Muscle of leg (tissue), 11 donors: Measurements from ENCODE around the gene TBC1D16. TPM values are rescaled to one million over a fixed set of nuclear protein-coding genes. Genes with fewer than 3 reads are reported as not detected.

Source experiments
- DNase-seq: peaks from one replicate; pipeline ENCODE4 v3.0.0; 2013
- H3K27ac ChIP-seq: one replicate; pipeline ENCODE4 v1.5.1; 2013; ENCODE audit warnings: mild to moderate bottlenecking, low read length, control low read depth
- H3K27me3 ChIP-seq: one replicate; pipeline ENCODE4 v1.6.1; 2013; ENCODE audit warnings: low read length; ENCODE audit not compliant: control insufficient read depth, insufficient read depth
- H3K36me3 ChIP-seq: one replicate; pipeline ENCODE4 v1.6.1; 2013; ENCODE audit warnings: low read length; ENCODE audit not compliant: control insufficient read depth, insufficient read depth
- H3K4me1 ChIP-seq: one replicate; pipeline ENCODE4 v1.6.1; 2013; ENCODE audit warnings: low read length; ENCODE audit not compliant: control insufficient read depth, insufficient read depth
- H3K4me3 ChIP-seq: one replicate; pipeline ENCODE4 v1.5.1; 2013; ENCODE audit warnings: low read length, control low read depth
- H3K9me3 ChIP-seq: replicated peaks from 2 replicates; pipeline ENCODE4 v1.6.1; 2013; ENCODE audit warnings: low read depth, low read length; ENCODE audit not compliant: control insufficient read depth
- WGBS: methylation state at CpG from one replicate; pipeline ENCODE4 v1.1.5; 2013; ENCODE audit warnings: missing lambda C conversion rate; ENCODE audit not compliant: insufficient coverage; 5-methylcytosine and 5-hydroxymethylcytosine counted together
- polyA plus RNA-seq, 8 donors: library from polyadenylated mRNA; unstranded; fragments of 120-200 nt; gene quantifications; one replicate each; pipeline versions ENCODE4 v1.2.1 to v1.2.3, GENCODE V29; 2013; ENCODE audit warnings: inconsistent platforms in 1 of 8, low replicate concordance in 1 of 8; ENCODE audit not compliant: insufficient read length in 8 of 8, insufficient read depth in 1 of 8
- total RNA-seq: library from RNA; stranded (reverse); fragments of 120-200 nt; gene quantifications from one replicate; pipeline ENCODE4 v1.2.4, GENCODE V29; 2013

The TBC1D16 gene
- total and polyA plus RNA-seq, 9 donors = 22.6 to 43.8 (median 34.1) TPM

DNA sequence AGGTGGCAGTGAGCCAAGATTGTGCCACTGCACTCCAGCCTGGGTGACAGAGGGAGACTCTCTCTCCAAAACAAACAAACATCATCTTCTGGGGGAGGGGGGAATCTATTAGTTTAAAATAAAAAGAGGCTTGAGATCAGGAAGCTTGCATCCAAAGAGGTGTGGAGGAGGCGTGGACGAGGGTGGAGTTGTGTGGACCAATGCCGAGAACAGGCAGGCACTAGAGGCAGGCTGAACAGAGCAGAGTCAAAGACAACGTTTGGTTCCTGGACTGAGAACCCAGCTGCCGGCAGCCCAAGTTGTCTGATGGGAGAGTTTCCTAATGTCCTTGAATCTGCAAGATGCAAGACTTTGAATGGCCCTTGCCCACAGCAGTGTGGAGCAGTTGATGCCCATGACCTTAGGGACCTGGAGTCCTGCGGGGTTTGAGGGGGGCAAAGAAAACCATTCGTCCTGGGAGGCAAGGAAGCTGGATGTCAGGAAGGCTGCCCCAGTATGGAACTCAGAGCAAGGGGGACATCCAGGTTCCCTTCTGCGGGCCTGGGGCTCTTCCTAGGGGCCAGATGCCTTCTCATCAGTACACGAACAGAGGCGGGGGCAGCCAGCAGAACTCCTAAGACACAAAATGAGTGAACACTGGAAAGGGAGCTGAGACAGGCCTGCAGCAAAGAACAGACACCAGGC is 9.2 kb downstream of the TBC1D16 start:
- no peak for DNase-seq
- Histone ChIP-seq H3K27me3 (no peaks in the 10 kb centered on the region), H3K36me3 (peaks cover 12% of the 10 kb centered on the region), H3K4me1 (peaks cover 88% of the 10 kb centered on the region), H3K4me3 (no peak overlapping the region), H3K27ac (peak overlapping the region; percentile 95), H3K9me3 (no peaks in the 10 kb centered on the region)
- whole genome bisulfite sequencing = 67% methylated on average over 10 of the region's 10 CpGs

- WGBS = 75% methylated on average over 1 of the region's 10 CpGs
- no peaks in the 10 kb centered on the region for H3K9me3 ChIP-seq
- no peaks in the 10 kb centered on the region for H3K27me3 ChIP-seq
- peaks cover 81% of the 10 kb centered on the region for H3K4me1 ChIP-seq
- H3K4me3 ChIP-seq = no peak overlapping the region
- DNase-seq = no peak
- H3K27ac ChIP-seq = peak overlapping the region; percentile 95
- H3K36me3 ChIP-seq = peaks cover 12% of the 10 kb centered on the region
These were observed 9.9 kb downstream of the TBC1D16 start for GRCh38 chr17:80025796-80026195.

DNA sequence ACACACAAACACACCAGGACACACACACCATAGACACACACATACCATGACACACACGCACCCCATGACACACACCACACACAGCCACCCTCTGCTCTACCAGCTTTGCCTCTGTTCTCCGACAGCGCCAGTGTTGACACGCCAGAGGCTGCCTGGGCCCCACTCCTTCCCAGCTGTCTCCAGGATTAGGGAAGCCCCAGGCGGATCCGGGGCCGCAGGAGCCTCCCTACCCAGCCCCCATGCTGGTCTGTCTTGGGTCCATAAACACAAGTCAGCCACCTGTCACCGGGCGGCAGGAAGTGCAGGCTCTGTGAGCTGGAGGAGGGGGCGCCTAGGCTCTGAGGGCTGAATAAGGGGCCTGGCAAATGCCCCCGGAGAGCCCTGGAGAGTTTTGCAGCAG is 10.5 kb downstream of the TBC1D16 start:
- Histone ChIP-seq H3K27ac (peak overlapping the region; percentile 95), H3K36me3 (peaks cover 9% of the 10 kb centered on the region)

DNA sequence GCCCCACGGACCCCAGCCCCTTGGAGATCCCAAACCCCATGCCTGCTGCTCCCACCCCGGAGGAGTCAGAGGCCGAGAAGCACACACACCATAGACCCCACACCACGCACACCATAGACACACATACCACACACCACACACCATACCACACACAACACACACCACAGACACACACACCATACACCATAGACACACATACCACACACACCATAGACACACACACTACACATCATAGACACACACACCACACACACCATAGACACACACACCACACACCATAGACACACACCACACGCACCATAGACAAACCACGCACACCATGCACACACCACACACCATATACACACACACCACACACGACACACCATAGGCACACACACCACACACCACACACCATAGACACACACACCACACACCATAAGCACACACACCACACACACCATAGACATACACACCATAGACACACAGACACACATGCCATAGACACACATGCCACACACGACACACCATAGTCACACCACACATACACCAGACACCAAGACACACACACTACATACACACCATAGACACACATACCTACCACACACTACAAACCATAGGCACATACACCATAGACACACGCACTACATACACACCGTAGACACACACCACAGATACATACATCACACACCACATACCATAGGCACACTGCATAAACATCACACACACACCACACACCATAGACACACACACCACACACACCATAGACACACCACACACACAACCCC is 11.3 kb downstream of the TBC1D16 start:
- Histone ChIP-seq H3K4me1 (peaks cover 71% of the 10 kb centered on the region), H3K27me3 (no peaks in the 10 kb centered on the region), H3K9me3 (no peaks in the 10 kb centered on the region), H3K4me3 (peak overlapping the region; percentile 29), H3K36me3 (peaks cover 6% of the 10 kb centered on the region), H3K27ac (peak overlapping the region; percentile 95)
- no peak for DNase-seq
- WGBS = 47% methylated on average over 9 of the region's 10 CpGs

More for the DNA sequence above, 10.5 kb downstream of the TBC1D16 start:
- Histone ChIP-seq H3K27me3 (no peaks in the 10 kb centered on the region), H3K9me3 (no peaks in the 10 kb centered on the region), H3K4me3 (no peak overlapping the region), H3K4me1 (peaks cover 75% of the 10 kb centered on the region)
- WGBS = 40% methylated on average over 8 of the region's 11 CpGs
- DNase-seq = peak; percentile 89

DNA sequence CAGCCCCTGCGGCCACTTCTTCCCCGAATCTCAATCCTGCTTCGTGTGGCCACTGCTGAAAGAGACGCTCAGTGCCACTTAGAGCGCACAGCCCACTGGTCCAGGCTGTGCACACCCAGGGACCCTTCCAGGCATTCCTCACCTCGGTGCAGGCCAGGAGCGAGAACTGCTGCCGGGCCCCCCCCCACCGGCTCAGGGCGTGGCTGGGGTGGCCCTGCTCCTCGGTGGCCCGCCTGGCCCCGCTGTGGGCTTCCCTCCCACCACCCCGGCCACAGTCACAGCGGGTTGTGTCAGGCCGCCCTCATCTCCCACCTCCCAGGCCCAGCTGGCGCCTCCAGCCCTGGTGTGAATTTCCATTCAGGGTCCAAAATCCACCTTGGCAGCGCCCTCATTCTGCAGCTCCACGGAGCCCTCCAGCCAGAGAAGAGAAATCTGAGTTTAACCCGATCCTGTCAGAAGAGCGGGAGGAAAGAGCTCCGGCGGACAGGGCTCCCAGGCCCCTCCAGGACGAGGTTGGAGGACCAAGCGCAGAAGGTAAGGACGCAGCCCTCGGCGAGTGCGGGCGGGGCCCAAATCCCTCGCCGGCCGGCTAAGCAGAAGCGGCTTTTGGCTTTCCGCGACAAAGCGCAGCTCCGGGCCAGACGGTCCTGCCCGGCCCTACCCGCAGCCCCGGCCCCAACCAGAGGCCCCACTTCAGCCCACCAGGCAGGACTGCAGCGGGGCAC is 12.0 kb downstream of the TBC1D16 start:
- Histone ChIP-seq H3K27me3 (no peaks in the 10 kb centered on the region), H3K4me3 (peak overlapping the region; percentile 29), H3K9me3 (no peaks in the 10 kb centered on the region), H3K36me3 (peaks cover 6% of the 10 kb centered on the region), H3K4me1 (peaks cover 71% of the 10 kb centered on the region), H3K27ac (peak overlapping the region; percentile 95)
- 15% methylated on average over 38 of the region's 43 CpGs for WGBS
- DNase-seq = peak; percentile 82

DNA sequence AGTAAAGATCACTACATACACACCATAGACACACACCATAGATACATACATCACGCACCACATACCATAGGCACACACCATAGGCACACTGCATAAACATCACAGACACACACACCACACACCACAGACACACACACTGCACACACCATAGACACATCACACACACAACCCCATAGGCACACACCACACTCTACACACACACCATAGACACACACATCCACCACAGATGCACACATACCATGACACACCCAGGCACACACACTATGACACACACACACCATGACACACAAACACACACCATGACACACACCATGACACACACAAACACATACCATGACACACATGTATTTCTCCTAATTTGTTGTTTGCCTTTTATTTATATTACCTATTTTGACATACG is 14.1 kb downstream of the TBC1D16 start:
- Histone ChIP-seq H3K4me3 (no peak overlapping the region), H3K4me1 (peaks cover 66% of the 10 kb centered on the region), H3K9me3 (no peaks in the 10 kb centered on the region), H3K27ac (peak overlapping the region; percentile 13), H3K36me3 (peaks cover 5% of the 10 kb centered on the region), H3K27me3 (no peaks in the 10 kb centered on the region)
- no peak for DNase-seq
- WGBS = 100% methylated on average over 1 of the region's 2 CpGs

- no peaks in the 10 kb centered on the region for H3K9me3 ChIP-seq
- peaks cover 48% of the 10 kb centered on the region for H3K4me1 ChIP-seq
- no peak overlapping the region for H3K4me3 ChIP-seq
- peak; percentile 80 for DNase-seq
- no peaks in the 10 kb centered on the region for H3K27me3 ChIP-seq
- H3K36me3 ChIP-seq = peaks cover 3% of the 10 kb centered on the region
- H3K27ac ChIP-seq = peak overlapping the region; percentile 78
- WGBS = 56% methylated on average over 16 of the region's 21 CpGs
These were observed 16.6 kb downstream of the TBC1D16 start for GRCh38 chr17:80018917-80019651.

GRCh38 chr17:80017226-80018010 is 18.3 kb downstream of the TBC1D16 start:
- Histone ChIP-seq H3K36me3 (peaks cover 11% of the 10 kb centered on the region), H3K27ac (no peak overlapping the region), H3K9me3 (no peaks in the 10 kb centered on the region), H3K4me3 (no peak overlapping the region), H3K4me1 (peaks cover 46% of the 10 kb centered on the region), H3K27me3 (no peaks in the 10 kb centered on the region)
- no peak for DNase-seq
- WGBS = 87% methylated on average over 8 of the region's 18 CpGs
